Measurements from ENCODE around the gene SPACDR.
"Not testable (repeated sequence)": the region's sequence is repeated elsewhere in the genome, so short reads cannot be mapped to it uniquely, and the experiment has no call there.

Gene SPACDR

GRCh38 chr7:100465299-100465698 is 1.2 kb upstream of the SPACDR start:
- no peak for DNase-seq

- no peak for DNase-seq
Observed at GRCh38 chr7:100464791-100465190, 731 bp upstream of the SPACDR start.

GRCh38 chr7:100457033-100457432 is 7.0 kb downstream of the SPACDR start:
- no peak for DNase-seq

GRCh38 chr7:100456562-100456961 is 7.5 kb downstream of the SPACDR start:
- no peak for DNase-seq

GRCh38 chr7:100455206-100455605 is 8.9 kb downstream of the SPACDR start:
- no peak for DNase-seq

- DNase-seq, result not testable (repeated sequence)
Observed at GRCh38 chr7:100453854-100454253, 10.2 kb downstream of the SPACDR start.

- no peak for DNase-seq
Observed at GRCh38 chr7:100452513-100452912, 11.5 kb downstream of the SPACDR start.

GRCh38 chr7:100449190-100449795 is 14.8 kb downstream of the SPACDR start:
- DNase-seq, result no peak

- not testable (repeated sequence) for DNase-seq
Observed at GRCh38 chr7:100447363-100447762, 16.7 kb downstream of the SPACDR start.

- no peak for DNase-seq
Observed at GRCh38 chr7:100446040-100446439, 18.0 kb downstream of the SPACDR start.

- DNase-seq, result no peak
Observed at GRCh38 chr7:100444311-100445278, 19.5 kb downstream of the SPACDR start.

- DNase-seq, result no peak
Observed at GRCh38 chr7:100443096-100443840, 20.8 kb downstream of the SPACDR start.

GRCh38 chr7:100441641-100442535 is 22.2 kb downstream of the SPACDR start:
- no peak for DNase-seq

- not testable (repeated sequence) for DNase-seq
Observed at GRCh38 chr7:100439244-100439643, 24.8 kb downstream of the SPACDR start.

GRCh38 chr7:100438731-100439130 is 25.3 kb downstream of the SPACDR start:
- not testable (repeated sequence) for DNase-seq

GRCh38 chr7:100438172-100438571 is 25.9 kb downstream of the SPACDR start:
- DNase-seq, result no peak

- no peak for DNase-seq
Observed at GRCh38 chr7:100437150-100438100, 26.6 kb downstream of the SPACDR start.

GRCh38 chr7:100435401-100436304 is 28.4 kb downstream of the SPACDR start:
- peak; percentile 76 for DNase-seq

- DNase-seq, result no peak
Observed at GRCh38 chr7:100434297-100435144, 29.5 kb downstream of the SPACDR start.

Measured in NCI-H69 (cell line).